ENCODE results near the gene SOSTDC1.
A peak's percentile ranks its signal among the peaks of the same experiment; 100 is the strongest.
"Not testable (repeated sequence)": the region's sequence is repeated elsewhere in the genome, so short reads cannot be mapped to it uniquely, and the experiment has no call there.

Gene SOSTDC1

GRCh38 chr7:16460789-16461493 lies 4.6 kb downstream of the SOSTDC1 start:
- DNase-seq, result no peak

GRCh38 chr7:16456303-16456702 lies 9.2 kb downstream of the SOSTDC1 start:
- not testable (repeated sequence) for DNase-seq

- no peak for DNase-seq
Measured at GRCh38 chr7:16455591-16455990, 9.9 kb downstream of the SOSTDC1 start.

GRCh38 chr7:16450366-16450765 lies 15.2 kb downstream of the SOSTDC1 start:
- no peak for DNase-seq

- DNase-seq, result no peak
Measured at GRCh38 chr7:16447876-16448275, 17.7 kb downstream of the SOSTDC1 start.

- DNase-seq, result no peak
Measured at GRCh38 chr7:16446508-16446907, 19.0 kb downstream of the SOSTDC1 start.

GRCh38 chr7:16443871-16444270 lies 21.7 kb downstream of the SOSTDC1 start:
- not testable (repeated sequence) for DNase-seq

- DNase-seq, result no peak
Measured at GRCh38 chr7:16438988-16439387, 26.6 kb downstream of the SOSTDC1 start.

- no peak for DNase-seq
Measured at GRCh38 chr7:16436306-16436705, 29.2 kb downstream of the SOSTDC1 start.

GRCh38 chr7:16433568-16434122 lies 31.9 kb downstream of the SOSTDC1 start:
- no peak for DNase-seq

- DNase-seq, result no peak
Measured at GRCh38 chr7:16432425-16432731, 33.2 kb downstream of the SOSTDC1 start.

- DNase-seq, result no peak
Measured at GRCh38 chr7:16431646-16432424, 33.7 kb downstream of the SOSTDC1 start.

- no peak for DNase-seq
Measured at GRCh38 chr7:16430133-16430532, 35.4 kb downstream of the SOSTDC1 start.

GRCh38 chr7:16428672-16429071 lies 36.9 kb downstream of the SOSTDC1 start:
- DNase-seq, result no peak

- DNase-seq, result no peak
Measured at GRCh38 chr7:16428182-16428581, 37.4 kb downstream of the SOSTDC1 start.

- DNase-seq, result no peak
Measured at GRCh38 chr7:16423761-16424160, 41.8 kb downstream of the SOSTDC1 start.

GRCh38 chr7:16422917-16423316 lies 42.6 kb downstream of the SOSTDC1 start:
- no peak for DNase-seq

GRCh38 chr7:16422103-16422435 lies 43.5 kb downstream of the SOSTDC1 start:
- DNase-seq, result no peak

- peak; percentile 11 for DNase-seq
Measured at GRCh38 chr7:16421333-16422102, 44.0 kb downstream of the SOSTDC1 start, which contains the start of gene CRPPA. TSS of gene CRPPA (minus strand) at chr7:16421538. CDS start at chr7:16421322, 216 bp downstream.

- DNase-seq, result peak; percentile 66
Measured at GRCh38 chr7:16420649-16421332, 44.7 kb downstream of the SOSTDC1 start.

- DNase-seq, result no peak
Measured at GRCh38 chr7:16420329-16420648, 45.2 kb downstream of the SOSTDC1 start.

GRCh38 chr7:16419859-16420258 lies 45.7 kb downstream of the SOSTDC1 start:
- DNase-seq, result no peak

GRCh38 chr7:16419126-16419525 lies 46.4 kb downstream of the SOSTDC1 start:
- no peak for DNase-seq

Measured in T-helper 9 cell (primary cell).